H9 (cell line): Measurements from ENCODE around the gene KLHL12. TPM values are rescaled to one million over a fixed set of nuclear protein-coding genes. Genes with fewer than 3 reads are reported as not detected.

Source experiments
- DNase-seq: peaks from one replicate; pipeline ENCODE4 v3.0.0-alpha.2; 2017
- H2AFZ ChIP-seq: one replicate; pipeline ENCODE4 v1.6.1; 2013; ENCODE audit warnings: mild to moderate bottlenecking, low read length, control low read depth, moderate library complexity
- H2AK5ac ChIP-seq: 2 replicates; pipeline ENCODE4 v1.6.1; 2013; ENCODE audit warnings: low read length, control low read depth, mixed read lengths; ENCODE audit not compliant: insufficient read length
- H2BK120ac ChIP-seq: one replicate; pipeline ENCODE4 v1.6.1; 2013; ENCODE audit warnings: low read depth, mild to moderate bottlenecking, low read length, control low read depth, inconsistent platforms; ENCODE audit not compliant: poor library complexity, severe bottlenecking
- H2BK12ac ChIP-seq: 2 replicates; pipeline ENCODE4 v1.6.1; 2013; ENCODE audit warnings: low read length, control low read depth, mixed read lengths, low read depth; ENCODE audit not compliant: insufficient read length
- H2BK15ac ChIP-seq: 2 replicates; pipeline ENCODE4 v1.6.1; 2013; ENCODE audit warnings: low read depth, low read length, control low read depth
- H2BK20ac ChIP-seq: one replicate; pipeline ENCODE4 v1.6.1; 2013; ENCODE audit warnings: low read depth, mild to moderate bottlenecking, low read length, control low read depth, inconsistent platforms; ENCODE audit not compliant: poor library complexity, severe bottlenecking
- H2BK5ac ChIP-seq: 2 replicates; pipeline ENCODE4 v1.6.1; 2013; ENCODE audit warnings: low read length, control low read depth, mixed read lengths; ENCODE audit not compliant: insufficient read length
- H3K14ac ChIP-seq: 2 replicates; pipeline ENCODE4 v1.6.1; 2013; ENCODE audit warnings: low read length, control low read depth; ENCODE audit not compliant: insufficient read depth
- H3K18ac ChIP-seq: 2 replicates; pipeline ENCODE4 v1.6.1; 2013; ENCODE audit warnings: low read depth, mild to moderate bottlenecking, mixed read lengths, low read length, control low read depth; ENCODE audit not compliant: insufficient read length
- H3K23ac ChIP-seq: 2 replicates; pipeline ENCODE4 v1.6.1; 2013; ENCODE audit warnings: low read length, control low read depth, mixed read lengths, low read depth; ENCODE audit not compliant: insufficient read length
- H3K23me2 ChIP-seq: 2 replicates; pipeline ENCODE4 v1.6.1; 2013; ENCODE audit warnings: low read depth, mild to moderate bottlenecking, mixed read lengths, low read length, control low read depth; ENCODE audit not compliant: insufficient read length, poor library complexity, severe bottlenecking
- H3K27ac ChIP-seq: 2 replicates; pipeline ENCODE4 v1.5.1; 2013; ENCODE audit warnings: low read length, control low read depth, mixed read lengths, low read depth; ENCODE audit not compliant: insufficient read length
- H3K27me3 ChIP-seq: 2 replicates; pipeline ENCODE4 v1.6.1; 2013; ENCODE audit warnings: low read length, control low read depth, inconsistent platforms; ENCODE audit not compliant: insufficient read depth
- H3K4ac ChIP-seq: 2 replicates; pipeline ENCODE4 v1.6.1; 2013; ENCODE audit warnings: low read depth, mild to moderate bottlenecking, control low read depth, inconsistent platforms, low read length, moderate library complexity
- H3K4me1 ChIP-seq: 2 replicates; pipeline ENCODE4 v1.6.1; 2013; ENCODE audit warnings: low read length, control low read depth, inconsistent platforms; ENCODE audit not compliant: insufficient read depth
- H3K4me2 ChIP-seq: 2 replicates; pipeline ENCODE4 v1.6.1; 2013; ENCODE audit warnings: low read length, control low read depth, mixed read lengths; ENCODE audit not compliant: insufficient read length, insufficient read depth
- H3K56ac ChIP-seq: 2 replicates; pipeline ENCODE4 v1.6.1; 2013; ENCODE audit warnings: low read depth, mild to moderate bottlenecking, mixed read lengths, low read length, control low read depth; ENCODE audit not compliant: insufficient read length
- H3K79me1 ChIP-seq: 2 replicates; pipeline ENCODE4 v1.6.1; 2013; ENCODE audit warnings: low read depth, mild to moderate bottlenecking, moderate library complexity, low read length, control low read depth, inconsistent platforms; ENCODE audit not compliant: insufficient read depth, poor library complexity, severe bottlenecking
- H3K79me2 ChIP-seq: 2 replicates; pipeline ENCODE4 v1.6.1; 2013; ENCODE audit warnings: low read length, control low read depth, inconsistent platforms; ENCODE audit not compliant: insufficient read depth
- H3K9ac ChIP-seq: 2 replicates; pipeline ENCODE4 v1.6.1; 2013; ENCODE audit warnings: low read length, control low read depth, mixed read lengths; ENCODE audit not compliant: insufficient read length; ENCODE audit errors: extremely low read depth
- H3K9me3 ChIP-seq: one replicate; pipeline ENCODE4 v1.6.1; 2013; ENCODE audit warnings: low read depth, low read length, inconsistent platforms; ENCODE audit not compliant: control insufficient read depth
- H3T11ph ChIP-seq: one replicate; pipeline ENCODE4 v1.6.1; 2013; ENCODE audit warnings: mild to moderate bottlenecking, low read length, control low read depth, inconsistent platforms
- H4K20me1 ChIP-seq: one replicate; pipeline ENCODE4 v1.6.1; 2013; ENCODE audit not compliant: control insufficient read depth, insufficient read length, insufficient read depth
- H4K5ac ChIP-seq: 2 replicates; pipeline ENCODE4 v1.6.1; 2013; ENCODE audit warnings: low read depth, mild to moderate bottlenecking, mixed read lengths, low read length, control low read depth; ENCODE audit not compliant: insufficient read length
- H4K8ac ChIP-seq: replicated peaks from 2 replicates; pipeline ENCODE4 v1.6.1; 2013; ENCODE audit warnings: low read length, control low read depth, mixed read lengths, low read depth; ENCODE audit not compliant: insufficient read length
- H4K91ac ChIP-seq: 2 replicates; pipeline ENCODE4 v1.6.1; 2013; ENCODE audit warnings: low read depth, mild to moderate bottlenecking, moderate library complexity, mixed read lengths, low read length, control low read depth; ENCODE audit not compliant: insufficient read length
- H3K27ac Mint-ChIP-seq, 3 experiments: 2 replicates in 2 of 3; 3 replicates in 1 of 3; pipeline ENCODE4 v1.8.0; 2020 to 2021; ENCODE audit warnings: mixed read lengths in 3 of 3, mild to moderate bottlenecking in 1 of 3, moderate library complexity in 1 of 3
- H3K27me3 Mint-ChIP-seq: 2 replicates; pipeline ENCODE4 v1.8.0; 2021; ENCODE audit warnings: low read depth, mild to moderate bottlenecking, moderate library complexity, mixed read lengths
- H3K36me3 Mint-ChIP-seq, 3 experiments: 2 replicates in 2 of 3; 3 replicates in 1 of 3; pipeline ENCODE4 v1.8.0; 2020 to 2021; ENCODE audit warnings: low read depth in 3 of 3, mixed read lengths in 3 of 3; ENCODE audit not compliant: insufficient read depth in 1 of 3
- H3K4me1 Mint-ChIP-seq, 2 experiments: 2 replicates each; pipeline ENCODE4 v1.8.0; 2020; ENCODE audit warnings: mixed read lengths in 2 of 2
- H3K4me3 Mint-ChIP-seq, 2 experiments: 2 replicates in 1 of 2; 3 replicates in 1 of 2; pipeline ENCODE4 v1.8.0; 2020 to 2021; ENCODE audit warnings: mild to moderate bottlenecking in 2 of 2, mixed read lengths in 2 of 2, moderate library complexity in 1 of 2
- H3K9me3 Mint-ChIP-seq, 2 experiments: 2 replicates in 1 of 2; 3 replicates in 1 of 2; pipeline ENCODE4 v1.8.0; 2020; ENCODE audit warnings: mild to moderate bottlenecking in 2 of 2, mixed read lengths in 2 of 2, moderate library complexity in 1 of 2
- WGBS: extraction: QIAGEN DNeasy Blood & Tissue Kit; methylation state at CpG from one replicate; pipeline ENCODE4 v1.1.7; 2013; ENCODE audit warnings: missing lambda C conversion rate, low lambda C conversion rate, mixed read lengths; ENCODE audit not compliant: insufficient read length; ENCODE audit errors: extremely low coverage; 5-methylcytosine and 5-hydroxymethylcytosine counted together
- total RNA-seq: library from RNA; stranded (reverse); gene quantifications from 2 replicates; pipeline ENCODE4 v1.2.1, GENCODE V29; 2021
- TF ChIP-seq, protein P1 (sequence below): fragments of 200-600 bp; sonication (generic); conservative IDR thresholded peaks from 3 replicates; pipeline ENCODE4 v1.8.0; 2021; ENCODE audit warnings: antibody characterized with exemption, mild to moderate bottlenecking

KLHL12 gene
- total RNA-seq, 1 experiment from 2014 or later = 38.4 TPM

DNA sequence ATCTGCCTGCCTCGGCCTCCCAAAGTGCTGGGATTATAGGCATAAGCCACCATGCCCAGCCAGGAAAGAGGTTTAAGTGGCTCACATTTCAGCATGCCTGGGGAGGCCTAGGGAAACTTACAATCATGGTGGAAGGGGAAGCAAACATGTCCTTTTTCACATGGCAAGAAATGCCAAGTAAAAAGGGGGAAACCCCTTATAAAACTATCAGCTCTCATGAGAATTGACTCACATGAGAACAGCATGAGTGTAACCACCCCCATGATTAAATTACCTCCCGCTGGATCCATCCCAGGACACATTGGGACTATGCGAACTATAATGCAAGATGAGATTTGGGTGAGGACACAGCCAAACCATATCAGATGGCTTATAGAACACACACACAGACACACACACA is 8.8 kb upstream of the KLHL12 start:
- H3T11ph ChIP-seq = no peak overlapping the region
- H3K27ac Mint-ChIP-seq = no peak overlapping the region
- no peak overlapping the region for H3K4me2 ChIP-seq
- H3K79me1 ChIP-seq = no peaks in the 10 kb centered on the region
- peaks cover 5 to 9% of the 10 kb centered on the region in 2 experiments for H3K9me3 Mint-ChIP-seq
- H2BK20ac ChIP-seq = no peak overlapping the region
- H3K4me1 Mint-ChIP-seq = no peaks in the 10 kb centered on the region
- no peaks in the 10 kb centered on the region for H3K9me3 ChIP-seq
- no peaks in the 10 kb centered on the region for H3K4me1 ChIP-seq
- H4K8ac ChIP-seq = no peak overlapping the region
- DNase-seq = no peak
- H3K56ac ChIP-seq = no peak overlapping the region
- H3K23ac ChIP-seq = no peak overlapping the region
- H4K91ac ChIP-seq = no peak overlapping the region
- H3K23me2 ChIP-seq = no peaks in the 10 kb centered on the region
- H2BK12ac ChIP-seq = no peak overlapping the region
- H4K5ac ChIP-seq = no peak overlapping the region
- no CpG with 5 or more reads among the region's 3 CpGs for WGBS
- no peaks in the 10 kb centered on the region for H3K27me3 ChIP-seq
- H3K79me2 ChIP-seq = no peaks in the 10 kb centered on the region
- H3K14ac ChIP-seq = no peak overlapping the region
- H2AFZ ChIP-seq = no peak overlapping the region
- H2BK15ac ChIP-seq = no peak overlapping the region
- no peak overlapping the region for H2BK120ac ChIP-seq
- no peak overlapping the region for H3K27ac ChIP-seq
- peaks cover 11% of the 10 kb centered on the region; the same call in 1 of the 2 replicates for H3K27me3 Mint-ChIP-seq
- no peak overlapping the region for H2BK5ac ChIP-seq
- H3K9ac ChIP-seq = no peak overlapping the region
- no peak overlapping the region for H3K18ac ChIP-seq
- H2AK5ac ChIP-seq = no peak overlapping the region
- TF ChIP-seq, protein P1, sequence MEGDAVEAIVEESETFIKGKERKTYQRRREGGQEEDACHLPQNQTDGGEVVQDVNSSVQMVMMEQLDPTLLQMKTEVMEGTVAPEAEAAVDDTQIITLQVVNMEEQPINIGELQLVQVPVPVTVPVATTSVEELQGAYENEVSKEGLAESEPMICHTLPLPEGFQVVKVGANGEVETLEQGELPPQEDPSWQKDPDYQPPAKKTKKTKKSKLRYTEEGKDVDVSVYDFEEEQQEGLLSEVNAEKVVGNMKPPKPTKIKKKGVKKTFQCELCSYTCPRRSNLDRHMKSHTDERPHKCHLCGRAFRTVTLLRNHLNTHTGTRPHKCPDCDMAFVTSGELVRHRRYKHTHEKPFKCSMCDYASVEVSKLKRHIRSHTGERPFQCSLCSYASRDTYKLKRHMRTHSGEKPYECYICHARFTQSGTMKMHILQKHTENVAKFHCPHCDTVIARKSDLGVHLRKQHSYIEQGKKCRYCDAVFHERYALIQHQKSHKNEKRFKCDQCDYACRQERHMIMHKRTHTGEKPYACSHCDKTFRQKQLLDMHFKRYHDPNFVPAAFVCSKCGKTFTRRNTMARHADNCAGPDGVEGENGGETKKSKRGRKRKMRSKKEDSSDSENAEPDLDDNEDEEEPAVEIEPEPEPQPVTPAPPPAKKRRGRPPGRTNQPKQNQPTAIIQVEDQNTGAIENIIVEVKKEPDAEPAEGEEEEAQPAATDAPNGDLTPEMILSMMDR = no peak
- H4K20me1 ChIP-seq = no peaks in the 10 kb centered on the region
- H3K4me3 Mint-ChIP-seq = no peak overlapping the region
- H3K36me3 Mint-ChIP-seq = peaks cover 0 to 7% (median 5%) of the 10 kb centered on the region in 3 experiments; a peak in 5 of 7 replicates
- no peak overlapping the region for H3K4ac ChIP-seq
